Pericardium fibroblast (primary cell): ENCODE results near the gene ETS2. TPM values are rescaled to one million over a fixed set of nuclear protein-coding genes. Genes with fewer than 3 reads are reported as not detected.

Source experiments
- total RNA-seq: library from RNA; depleted of rRNA; stranded (reverse); fragments of >200 nt; gene quantifications from 2 replicates; pipeline ENCODE4 v1.2.3, GENCODE V29; 2015

The ETS2 gene
- 21.4 and 58.7 TPM in 2 replicates for total RNA-seq

GRCh38 chr21:38805328-38806152 is at the start of gene ETS2:
Gene ETS2 (plus strand): TSS chr21:38805929. CDS start chr21:38810035, 4,106 bp downstream.

